Breast epithelium (tissue), 3 donors: ENCODE results near the gene ACBD4.

Experiments used
- CTCF ChIP-seq, 3 donors: fragments of 450-650 bp; IDR thresholded peaks; one replicate each; pipeline ENCODE4 v1.5.1; 2016 to 2017; ENCODE audit warnings: antibody characterized with exemption in 3 of 3, mild to moderate bottlenecking in 3 of 3, moderate library complexity in 3 of 3
- POLR2A ChIP-seq: fragments of 450-650 bp; IDR thresholded peaks from one replicate; pipeline ENCODE4 v1.6.1; 2016; ENCODE audit warnings: antibody characterized with exemption, mild to moderate bottlenecking, moderate library complexity
- POLR2AphosphoS5 ChIP-seq, 3 donors: sonication (generic); formaldehyde crosslinking; IDR thresholded peaks; one replicate each; pipeline ENCODE4 v1.6.1; 2017; ENCODE audit warnings: antibody characterized with exemption in 3 of 3

- TF ChIP-seq POLR2A (no peak), POLR2AphosphoS5 (IDR thresholded peaks at IDR 0.05) (no peak), CTCF (IDR thresholded peaks at IDR 0.05) (no peak)
Observed at GRCh38 chr17:45170280-45170930, 34.9 kb downstream of the ACBD4 start.
